HG03432 (cell line): ENCODE measurements around the gene UCP3.

ENCODE experiments used
- ATAC-seq: cut with Tn5 transposase; IDR thresholded peaks from one replicate; pipeline ENCODE4 v1.9.1; 2021; ENCODE audit warnings: mild to moderate bottlenecking, moderate library complexity; ENCODE audit not compliant: unreplicated experiment

Gene UCP3

DNA sequence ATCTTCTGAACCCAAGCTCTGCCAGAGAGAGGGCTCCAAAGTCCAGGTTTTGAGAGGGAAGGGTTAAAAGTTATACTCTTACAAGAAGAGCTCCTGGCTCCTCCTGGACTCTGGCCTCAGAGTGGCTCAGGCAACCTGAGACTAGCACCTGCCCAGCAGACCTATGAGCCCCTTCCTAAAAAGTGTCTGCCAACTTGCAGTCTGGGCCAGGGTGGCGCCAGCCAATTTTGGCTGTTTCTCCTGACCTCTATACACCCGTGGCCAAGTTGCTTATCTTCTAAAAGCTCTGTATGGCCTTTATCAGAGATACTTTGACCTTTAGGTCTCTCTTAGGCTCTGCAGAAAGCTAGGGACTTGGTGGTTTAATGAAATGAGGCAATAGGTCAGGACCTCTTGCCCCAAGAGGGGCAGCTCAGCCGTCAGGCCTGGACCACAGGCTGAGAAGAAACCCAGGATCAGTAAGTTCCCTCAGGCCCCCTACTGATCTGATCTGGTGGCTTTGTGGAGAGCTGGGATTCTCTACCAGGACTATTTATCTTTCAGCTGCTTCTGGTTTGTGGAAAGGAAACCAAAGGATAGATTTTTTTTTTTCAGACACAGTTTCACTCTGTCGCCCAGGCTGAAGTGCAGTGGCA lies 10.3 kb upstream of the UCP3 start:
- ATAC-seq, result no peak

- ATAC-seq, result no peak
These were observed 9.6 kb upstream of the UCP3 start for GRCh38 chr11:74018331-74019005.

DNA sequence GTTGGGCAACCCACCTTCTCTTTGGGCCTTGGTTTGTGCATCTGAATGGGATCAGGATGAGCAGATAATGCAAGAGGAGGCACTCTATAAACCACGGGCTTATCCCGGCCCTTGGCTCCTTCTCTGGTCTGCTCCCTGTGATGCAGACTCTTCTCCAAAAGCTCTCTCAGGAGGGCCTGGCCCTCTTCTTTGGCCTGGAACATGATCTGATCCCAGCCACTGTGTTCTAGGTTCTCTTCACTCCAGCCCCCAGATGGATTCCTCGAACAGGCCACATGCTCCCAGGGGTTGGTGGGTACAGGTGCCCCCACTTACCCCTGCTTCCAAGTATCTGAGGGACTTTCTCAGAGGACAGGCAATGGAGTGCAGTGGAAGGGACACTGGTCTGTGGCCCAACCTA lies 8.7 kb upstream of the UCP3 start:
- ATAC-seq, result no peak

DNA sequence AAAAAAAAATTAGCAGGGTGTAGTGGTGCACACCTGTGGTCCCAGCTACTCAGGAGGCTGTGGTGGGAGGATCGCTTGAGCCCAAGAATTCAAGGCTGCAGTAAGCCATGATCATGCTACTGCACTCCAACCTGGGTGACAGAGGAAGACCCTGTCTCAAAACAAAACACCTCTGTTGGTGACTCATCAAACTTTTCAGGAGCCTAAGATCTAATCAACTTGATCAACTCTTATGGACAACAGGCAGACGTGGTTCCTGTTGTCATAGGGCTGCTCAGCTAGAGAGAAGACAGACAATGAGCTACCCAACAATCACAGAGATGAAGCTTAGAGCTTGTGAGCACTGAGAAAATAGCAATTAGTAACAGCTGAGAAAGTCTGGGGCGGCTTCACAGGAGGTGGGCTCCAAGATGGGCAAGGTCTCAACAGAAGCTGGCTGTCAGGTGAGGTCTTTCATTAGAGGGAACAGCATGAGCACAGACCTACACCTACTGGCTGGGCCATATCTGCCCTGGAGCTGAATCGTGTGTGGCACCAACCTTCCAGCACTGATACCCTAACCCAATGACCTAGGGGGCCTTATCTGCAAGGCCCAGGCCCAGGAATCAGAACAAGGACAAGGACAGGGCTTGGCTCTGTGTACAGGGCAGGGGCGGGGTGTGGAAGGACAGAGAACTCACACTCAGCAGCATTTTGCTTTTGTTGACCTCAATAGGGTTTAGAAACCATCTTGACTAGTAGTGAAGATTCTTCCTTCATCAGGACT lies 7.2 kb upstream of the UCP3 start:
- ATAC-seq, result no peak

DNA sequence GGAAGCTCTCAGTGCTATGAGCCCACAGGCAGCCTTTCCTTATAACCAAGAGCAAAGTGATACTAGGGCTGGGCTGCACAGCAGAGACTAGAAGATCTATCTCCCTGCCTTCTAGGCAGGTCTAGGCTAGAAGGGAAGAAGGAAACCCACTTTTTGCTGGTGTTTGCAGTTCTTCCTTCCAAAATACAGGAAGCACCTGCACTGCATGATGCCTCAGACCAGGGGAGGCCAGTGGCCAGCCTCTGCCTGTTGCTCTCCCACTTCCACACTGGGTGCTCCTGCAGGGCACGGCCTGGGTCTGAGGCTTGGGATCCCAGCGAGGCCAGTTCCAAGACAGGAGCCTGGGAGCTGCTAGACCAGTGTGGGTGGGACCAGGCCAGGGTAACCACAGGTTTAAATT lies 6.0 kb upstream of the UCP3 start:
- ATAC-seq, result no peak

DNA sequence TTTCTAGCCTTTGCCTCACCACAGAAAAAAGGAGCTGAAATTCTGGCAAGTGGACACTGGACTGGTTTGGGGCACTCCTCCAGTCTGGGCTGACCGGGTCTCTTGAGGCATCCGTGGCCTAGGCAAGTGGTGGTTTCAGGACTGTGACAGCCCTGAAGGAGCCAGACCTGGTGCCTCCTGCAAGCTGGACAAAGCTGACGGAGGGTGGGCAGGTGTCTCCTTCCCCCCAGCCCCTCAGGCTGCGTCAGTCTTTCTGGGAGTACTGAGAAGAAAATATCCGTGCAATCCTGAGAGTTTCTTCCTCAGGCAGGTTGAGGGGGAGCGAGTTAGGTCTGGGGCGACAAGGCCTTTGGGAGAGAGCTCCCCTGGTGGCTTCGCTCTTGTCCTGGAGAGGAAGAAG lies 4.3 kb upstream of the UCP3 start:
- no peak for ATAC-seq

DNA sequence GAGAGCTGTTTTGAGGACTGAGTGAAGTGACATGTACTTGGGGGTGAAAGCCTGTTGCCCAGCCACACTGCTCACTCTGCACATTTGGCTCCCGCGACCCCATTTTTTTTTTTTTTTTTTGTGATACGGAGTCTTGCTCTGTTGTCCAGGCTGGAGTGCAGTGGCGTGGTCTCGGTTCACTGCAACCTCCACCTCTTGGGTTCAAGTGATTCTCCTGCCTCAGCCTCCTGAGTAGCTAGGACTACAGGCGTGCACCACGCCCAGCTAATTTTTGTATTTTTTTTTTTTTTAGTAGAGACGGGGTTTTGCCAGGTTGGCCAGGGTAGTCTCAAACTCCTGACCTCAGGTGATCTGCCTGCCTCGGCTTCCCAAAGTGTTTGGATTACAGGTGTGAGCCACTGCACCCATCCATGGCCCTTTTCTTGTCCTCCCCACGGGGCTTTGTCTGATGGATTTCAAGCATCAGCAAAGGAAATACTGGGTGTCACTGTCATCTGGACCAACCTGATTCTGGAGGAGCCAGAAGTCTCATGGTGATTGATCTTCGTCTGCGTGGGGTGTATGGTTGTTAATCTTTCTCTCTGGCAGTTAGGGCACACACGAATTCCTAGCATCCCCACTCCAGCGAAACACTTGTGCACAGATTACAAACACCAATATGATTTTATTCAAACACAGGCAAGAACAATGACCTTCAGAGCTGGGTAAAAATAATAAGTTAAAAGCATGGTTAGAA lies 3.4 kb upstream of the UCP3 start:
- no peak for ATAC-seq

- ATAC-seq, result peak; percentile 84
These were observed 2.6 kb upstream of the UCP3 start for GRCh38 chr11:74011360-74012073.

DNA sequence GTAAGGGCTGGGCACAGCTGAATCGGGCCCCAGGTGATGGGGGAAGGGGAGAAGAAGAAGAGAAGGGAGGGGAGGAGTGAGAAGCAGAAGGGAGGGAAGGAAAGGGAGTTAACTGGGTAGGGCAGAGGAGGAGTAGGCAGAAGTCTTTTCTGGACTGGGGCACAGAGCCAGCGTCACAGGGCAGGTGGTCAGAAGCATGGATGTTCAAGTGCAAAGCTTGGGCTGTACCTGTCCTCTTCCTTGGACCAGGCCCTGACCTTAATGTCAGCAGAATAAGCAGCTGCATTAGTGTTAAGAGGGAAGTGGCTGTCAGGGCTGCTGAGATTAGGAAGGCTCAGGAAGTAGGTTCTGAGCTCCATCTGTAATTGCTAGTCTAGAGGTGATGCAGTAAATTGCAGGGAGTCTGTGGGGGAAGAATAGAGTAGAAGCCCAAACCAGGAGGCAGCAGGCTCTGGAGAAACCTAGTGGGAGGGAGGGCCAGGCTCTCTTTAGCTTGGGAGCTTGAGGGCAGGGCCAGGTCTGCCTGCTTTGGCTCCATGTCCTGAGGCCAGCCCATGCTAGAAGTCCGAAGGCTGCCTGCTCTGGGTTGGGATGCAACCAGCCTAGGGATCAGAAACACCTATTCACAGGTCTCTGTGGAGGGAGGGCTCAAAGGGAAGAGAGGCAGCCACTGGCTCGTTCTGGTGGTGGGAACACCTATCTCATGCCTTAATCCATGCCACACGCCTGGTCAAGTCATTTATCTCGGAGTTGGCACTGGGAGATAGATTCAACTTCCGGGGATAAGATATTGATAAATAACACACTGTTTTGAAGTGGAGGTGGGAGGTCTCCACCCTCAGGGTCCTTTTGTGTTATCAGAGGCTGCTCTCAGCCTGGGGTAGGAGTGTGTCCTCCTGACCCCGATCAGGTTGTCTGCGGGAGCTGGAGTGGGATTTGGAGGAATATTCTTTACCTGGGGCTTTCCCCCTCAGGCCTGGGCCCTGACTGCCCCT lies 1.7 kb upstream of the UCP3 start:
- no peak for ATAC-seq

GRCh38 chr11:74009675-74010305 lies 905 bp upstream of the UCP3 start:
- no peak for ATAC-seq

DNA sequence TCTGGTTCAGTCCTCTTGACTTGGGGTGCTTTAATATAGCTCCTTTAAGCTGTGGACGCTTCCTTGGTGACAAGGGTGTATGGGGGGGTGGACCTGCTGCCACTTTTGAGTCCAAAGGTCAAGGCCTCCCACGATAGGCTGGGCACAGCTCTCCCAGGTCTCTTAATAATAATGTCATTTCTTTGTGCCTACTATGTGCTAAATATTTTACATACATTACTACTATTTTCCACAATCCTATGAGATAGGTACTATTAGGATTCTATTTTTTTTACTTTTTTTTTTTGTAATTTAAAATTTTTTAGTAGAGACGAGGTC lies 304 bp upstream of the UCP3 start:
- no peak for ATAC-seq

DNA sequence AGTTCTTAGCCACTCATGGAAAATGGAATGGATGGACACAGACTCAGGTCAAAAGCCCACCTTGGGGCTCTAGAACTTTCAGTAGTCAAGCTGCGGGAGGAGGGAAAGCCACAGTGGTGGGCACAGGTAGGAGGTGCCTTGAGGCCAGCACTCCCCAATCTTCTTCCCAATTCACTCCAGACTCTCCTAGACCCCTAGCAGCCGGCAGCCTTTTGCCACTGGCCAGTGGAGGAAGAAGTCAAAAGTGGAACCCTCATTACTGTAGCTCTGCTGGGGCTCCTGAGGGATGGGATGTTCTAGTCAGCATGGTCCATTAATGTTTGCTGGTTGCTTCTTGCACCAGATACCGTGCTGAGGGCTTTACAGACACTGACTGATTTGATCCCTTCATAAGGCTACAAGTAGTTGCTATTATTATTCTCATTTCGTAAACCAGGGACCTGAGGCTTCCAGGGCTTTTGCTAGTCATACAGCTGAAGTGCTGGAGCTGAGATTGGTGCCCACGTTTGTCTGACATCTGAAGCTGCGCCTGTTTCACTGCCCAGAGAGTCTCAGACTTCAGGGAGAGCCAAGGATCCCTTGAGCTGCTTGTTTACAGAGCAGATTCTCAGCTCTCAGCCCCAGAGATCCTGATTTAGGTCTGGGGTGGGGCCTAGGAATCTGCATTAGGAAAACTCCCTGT lies 1.1 kb downstream of the UCP3 start:
- no peak for ATAC-seq

GRCh38 chr11:74006743-74007304 lies 2.1 kb downstream of the UCP3 start:
- ATAC-seq, result no peak

DNA sequence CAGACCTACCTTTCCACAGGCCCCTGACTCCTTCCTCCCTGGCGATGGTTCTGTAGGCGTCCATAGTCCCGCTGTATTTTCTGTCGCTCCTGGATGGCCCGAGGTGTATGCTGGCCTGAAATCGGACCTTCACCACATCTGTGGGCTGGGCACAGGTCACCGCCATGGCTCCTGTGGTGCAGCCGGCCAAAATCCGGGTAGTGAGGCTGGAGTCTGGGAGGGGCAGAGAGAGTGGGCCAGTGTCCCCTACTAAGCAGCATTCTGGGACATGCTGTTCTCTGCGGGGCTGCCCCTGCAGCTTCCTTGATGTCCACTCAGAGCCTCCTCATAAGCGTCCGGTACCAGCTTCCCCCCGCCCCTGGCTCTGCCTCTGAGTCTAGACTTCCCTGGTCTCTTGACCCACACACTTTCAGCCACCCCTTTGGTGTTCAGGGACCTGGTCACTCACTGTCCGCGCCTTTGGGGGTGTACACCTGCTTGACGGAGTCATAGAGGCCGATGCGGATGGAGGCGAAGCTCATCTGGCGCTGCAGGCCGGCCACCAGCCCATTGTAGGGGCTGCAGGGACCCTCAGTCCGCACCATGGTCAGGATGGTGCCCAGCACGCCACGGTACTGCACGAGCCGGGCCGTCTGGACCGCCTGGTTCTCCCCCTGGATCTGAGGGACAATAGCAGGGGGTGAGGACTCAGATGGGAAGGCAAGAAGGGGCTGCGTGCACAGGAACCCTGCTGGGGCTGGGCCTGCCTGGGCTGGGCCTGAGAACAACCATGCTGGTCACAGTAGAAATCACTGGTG lies 3.0 kb downstream of the UCP3 start:
- ATAC-seq, result no peak

- peak; percentile 73 for ATAC-seq
These were observed 3.9 kb downstream of the UCP3 start for GRCh38 chr11:74004759-74005615.

DNA sequence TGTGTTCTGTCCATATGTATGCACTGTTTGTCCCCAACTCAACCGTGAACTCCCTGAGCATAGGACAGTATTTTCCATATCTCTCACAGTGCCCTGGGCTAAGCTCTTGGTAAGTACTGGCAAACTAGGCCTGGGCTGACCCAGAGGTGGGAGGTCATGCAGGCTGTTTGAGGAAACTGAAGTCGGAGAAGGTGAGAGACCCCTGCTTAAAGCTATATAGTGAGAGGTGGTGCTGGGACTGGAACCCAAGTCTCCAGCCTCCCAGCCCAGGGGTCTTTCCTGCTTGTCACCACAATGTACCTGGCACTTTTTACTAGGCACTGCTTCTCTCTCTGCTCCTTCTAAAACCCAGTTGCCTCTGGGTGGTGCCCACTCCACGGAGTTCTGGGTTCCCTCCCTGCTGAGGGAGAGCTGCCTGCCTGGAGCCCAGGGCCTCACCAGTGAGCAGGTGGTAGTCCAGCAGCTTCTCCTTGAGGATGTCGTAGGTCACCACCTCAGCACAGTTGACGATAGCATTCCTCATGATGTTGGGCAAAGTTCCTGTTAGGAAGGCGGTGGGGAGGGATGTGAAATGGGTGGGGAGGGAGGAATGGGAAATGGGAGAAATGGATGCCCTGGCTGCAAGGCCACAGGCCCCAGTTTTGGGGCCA lies 4.7 kb downstream of the UCP3 start:
- no peak for ATAC-seq
